ENCODE results near the gene COX19.

COX19 gene

GRCh38 chr7:991729-992656 is 16.6 kb upstream of the COX19 start:
- DNase-seq (ENCODE audit: low read depth): no peak

- no peak for DNase-seq (ENCODE audit: low read depth)
Observed at GRCh38 chr7:990933-991728, 15.8 kb upstream of the COX19 start.

GRCh38 chr7:990352-990932 is 15.1 kb upstream of the COX19 start:
- no peak for DNase-seq (ENCODE audit: low read depth)

DNA sequence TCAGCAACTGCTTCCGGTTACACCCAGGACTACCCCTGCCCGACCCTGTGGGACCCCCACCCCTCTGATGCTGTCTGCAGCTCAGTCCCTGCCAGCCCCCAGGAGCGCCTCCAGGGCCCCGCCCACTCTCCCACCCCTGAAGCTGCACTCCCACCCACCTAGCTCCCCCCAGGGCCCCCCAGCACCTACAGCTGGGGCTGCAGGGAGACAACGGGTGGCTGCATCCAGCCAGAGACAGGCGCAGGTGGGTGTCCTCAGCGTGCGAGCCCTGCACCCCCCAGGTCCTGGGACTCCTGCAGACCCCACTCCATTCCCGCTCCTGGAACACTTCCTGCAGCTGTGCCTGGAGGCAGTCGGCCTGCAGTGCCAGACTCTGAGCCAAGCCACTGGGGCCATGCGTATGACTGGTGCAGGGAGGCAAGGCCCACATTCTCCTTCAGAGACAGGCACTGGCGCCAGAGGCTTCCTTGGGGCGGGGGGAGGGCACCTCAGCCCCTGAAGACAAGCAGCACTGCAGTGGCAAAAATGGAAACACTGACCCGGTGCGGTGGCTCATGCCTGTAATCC is 13.7 kb upstream of the COX19 start:
- DNase-seq (ENCODE audit: low read depth): no peak

DNA sequence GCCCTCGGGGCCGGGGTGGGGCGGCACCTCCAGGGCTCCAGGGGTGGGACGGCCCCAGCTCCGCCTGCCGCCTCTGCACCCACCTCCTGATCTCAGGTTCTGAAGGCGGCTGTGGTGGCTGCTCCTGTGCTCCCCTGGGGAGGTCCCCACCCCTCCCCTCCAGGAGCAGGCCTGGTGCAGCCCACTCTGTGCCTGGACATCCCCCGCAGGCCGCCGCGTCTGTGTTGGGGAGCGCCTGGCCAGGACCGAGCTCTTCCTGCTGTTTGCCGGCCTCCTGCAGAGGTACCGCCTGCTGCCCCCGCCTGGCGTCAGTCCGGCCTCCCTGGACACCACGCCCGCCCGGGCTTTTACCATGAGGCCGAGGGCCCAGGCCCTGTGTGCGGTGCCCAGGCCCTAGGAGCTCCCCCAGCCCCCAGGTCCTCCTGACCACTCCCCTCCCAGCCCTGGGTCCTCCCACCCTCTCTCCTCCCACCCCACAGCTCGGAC is 13.1 kb upstream of the COX19 start:
- DNase-seq (ENCODE audit: low read depth): no peak

DNA sequence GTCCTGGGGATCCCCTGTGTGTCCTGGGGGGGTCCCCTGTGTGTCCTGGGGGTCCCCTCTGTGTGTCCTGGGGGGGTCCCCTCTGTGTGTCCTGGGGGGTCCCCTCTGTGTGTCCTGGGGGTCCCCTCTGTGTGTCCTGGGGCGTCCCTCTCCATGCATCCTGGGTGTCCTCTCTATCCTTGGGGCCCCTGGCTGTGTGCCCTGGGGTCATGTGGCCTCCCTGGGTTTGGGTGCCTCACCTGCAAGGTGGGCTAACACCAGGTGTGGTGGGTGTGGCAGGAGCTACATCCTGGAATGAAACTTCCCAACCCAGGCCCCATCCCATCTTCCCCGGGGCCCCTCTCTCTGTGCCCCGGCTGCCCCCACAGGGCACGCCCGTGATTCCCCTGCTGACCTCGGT is 12.6 kb upstream of the COX19 start:
- no peak for DNase-seq (ENCODE audit: low read depth)

DNA sequence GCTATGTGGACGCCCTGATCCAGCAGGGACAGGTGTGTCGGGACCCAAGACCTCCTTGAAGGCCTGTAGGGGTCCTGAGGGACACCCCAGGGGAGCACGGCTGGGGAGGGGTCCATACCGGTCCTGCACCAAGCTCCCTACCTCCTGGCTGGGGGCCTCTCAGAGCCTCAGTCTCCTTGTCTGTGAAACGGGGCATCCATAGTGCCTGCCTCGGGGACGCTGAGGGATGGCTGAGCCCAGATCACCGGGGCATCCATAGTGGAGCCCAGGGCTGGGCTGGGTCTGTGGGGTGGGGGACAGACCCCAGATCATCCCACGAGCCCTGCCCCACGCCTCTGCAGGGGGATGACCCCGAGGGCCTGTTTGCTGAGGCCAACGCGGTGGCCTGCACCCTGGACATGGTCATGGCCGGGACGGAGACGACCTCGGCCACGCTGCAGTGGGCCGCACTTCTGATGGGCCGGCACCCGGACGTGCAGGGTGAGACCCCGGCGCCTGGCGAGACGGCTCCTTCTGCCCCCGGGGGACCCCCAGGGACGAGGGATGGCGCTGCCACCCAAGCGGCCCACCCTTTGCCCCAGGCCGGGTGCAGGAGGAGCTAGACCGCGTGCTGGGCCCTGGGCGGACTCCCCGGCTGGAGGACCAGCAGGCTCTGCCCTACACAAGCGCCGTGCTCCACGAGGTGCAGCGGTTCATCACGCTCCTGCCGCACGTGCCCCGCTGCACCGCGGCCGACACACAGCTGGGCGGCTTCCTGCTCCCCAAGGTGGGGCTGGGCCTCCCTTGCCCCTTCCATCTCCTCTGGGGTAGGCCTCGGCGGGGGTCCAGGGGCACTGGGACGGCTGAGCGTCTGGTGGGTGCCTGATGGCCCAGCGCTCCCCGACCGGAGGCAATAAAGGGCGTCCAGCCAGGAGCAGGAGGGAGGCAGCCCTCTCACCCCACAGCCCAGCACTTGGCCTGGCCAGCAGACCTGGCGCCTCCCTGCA is 11.7 kb upstream of the COX19 start:
- DNase-seq (ENCODE audit: low read depth): no peak

GRCh38 chr7:985915-986741 is 10.8 kb upstream of the COX19 start:
- no peak for DNase-seq (ENCODE audit: low read depth)

GRCh38 chr7:985127-985416 is 9.7 kb upstream of the COX19 start:
- DNase-seq (ENCODE audit: low read depth): no peak

- no peak for DNase-seq (ENCODE audit: low read depth)
Observed at GRCh38 chr7:984361-985126, 9.2 kb upstream of the COX19 start.

- DNase-seq (ENCODE audit: low read depth): no peak
Observed at GRCh38 chr7:983616-984071, 8.3 kb upstream of the COX19 start.

GRCh38 chr7:983004-983615 is 7.8 kb upstream of the COX19 start, which contains the start of gene CYP2W1:
Gene CYP2W1 (plus strand): TSS chr7:983181. CDS start chr7:983212, 31 bp downstream.
- no peak for DNase-seq (ENCODE audit: low read depth)

DNA sequence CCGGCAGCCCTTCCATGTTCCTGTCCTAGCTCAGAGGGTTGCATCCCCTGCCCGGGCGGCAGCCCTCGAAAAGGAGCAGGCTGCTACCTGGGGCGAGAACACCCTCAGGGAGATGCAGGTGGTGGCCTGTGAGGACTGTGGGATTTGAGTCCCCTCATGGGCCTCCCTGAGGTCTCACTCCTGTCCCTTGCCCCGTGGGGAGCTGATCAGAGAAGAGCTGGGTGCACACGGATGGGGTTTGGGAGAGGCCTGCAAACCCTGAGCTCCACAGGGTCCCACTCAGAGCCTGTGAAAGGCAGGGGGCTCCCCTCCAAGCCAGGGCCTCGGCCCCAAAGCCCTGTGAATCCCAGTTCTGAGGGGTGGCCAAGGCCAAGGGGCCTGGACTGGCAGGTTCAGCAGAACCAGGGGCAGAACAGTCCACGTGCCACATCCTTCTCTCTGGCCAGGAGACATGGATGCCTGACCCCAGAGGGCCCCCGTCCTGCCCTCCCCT is 7.2 kb upstream of the COX19 start:
- DNase-seq (ENCODE audit: low read depth): no peak

DNA sequence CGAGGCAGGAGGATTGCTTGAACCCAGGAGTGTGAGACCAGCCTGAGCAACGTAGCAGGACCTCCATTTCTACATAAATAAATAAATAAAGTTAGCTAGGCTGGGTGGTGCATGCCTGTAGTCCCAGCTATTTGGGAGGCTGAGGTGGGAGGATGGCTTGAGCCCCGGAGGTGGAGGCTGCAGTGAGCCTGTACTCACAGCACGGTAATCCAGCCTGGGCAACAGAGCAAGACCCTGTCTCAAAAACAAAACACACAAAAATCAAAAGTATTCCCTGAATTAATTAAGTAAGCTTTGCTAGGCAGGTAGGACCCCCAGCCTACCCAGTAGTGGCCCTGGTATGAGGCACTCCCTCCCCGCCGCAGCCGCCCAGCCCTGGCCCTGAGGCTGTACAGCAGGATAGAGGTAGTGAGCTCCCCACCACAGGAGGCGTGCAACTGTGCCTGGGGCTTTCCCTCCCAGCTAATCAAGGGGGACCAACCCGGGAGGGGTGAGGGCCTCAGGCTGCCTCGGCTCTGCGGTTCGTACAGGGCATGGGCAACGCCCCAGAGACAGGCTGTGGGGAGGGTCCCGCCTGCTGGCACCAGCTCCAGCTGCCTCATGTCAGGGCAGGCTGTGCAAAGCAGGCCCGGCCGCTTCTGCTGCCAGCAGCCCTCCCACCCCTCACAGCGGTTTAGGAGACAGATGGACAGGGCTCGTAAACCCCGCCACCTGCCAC is 6.6 kb upstream of the COX19 start:
- DNase-seq (ENCODE audit: low read depth): no peak

GRCh38 chr7:979886-980571 is 4.7 kb upstream of the COX19 start:
- no peak for DNase-seq (ENCODE audit: low read depth)

DNA sequence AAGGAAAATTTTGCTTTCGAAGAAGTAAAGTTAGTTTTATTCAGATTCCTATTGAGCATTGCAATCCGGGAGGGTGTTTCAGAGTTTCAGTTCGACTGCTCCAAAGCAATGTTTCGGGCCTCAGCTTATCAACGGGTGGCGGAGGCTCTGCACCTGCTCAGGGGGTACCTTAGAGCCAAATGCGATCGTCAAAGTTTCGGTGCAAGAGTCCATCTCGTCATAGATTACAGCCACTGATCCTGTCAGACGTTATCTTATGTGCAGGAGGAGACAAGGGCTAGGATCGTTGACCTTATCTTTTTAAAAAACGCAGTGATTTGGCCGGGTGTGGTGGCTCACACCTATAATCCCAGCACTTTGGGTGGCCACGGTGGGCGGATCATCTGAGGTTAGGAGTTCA is 3.8 kb upstream of the COX19 start:
- no peak for DNase-seq (ENCODE audit: low read depth)

- DNase-seq (ENCODE audit: low read depth): no peak
Observed at GRCh38 chr7:978416-979091, 3.2 kb upstream of the COX19 start.

All from HS-5 (cell line).